HepG2 (cell line): Measurements from ENCODE around the gene FOXR1. TPM values are rescaled to one million over a fixed set of nuclear protein-coding genes. Genes with fewer than 3 reads are reported as not detected.
A peak's percentile ranks its signal among the peaks of the same experiment; 100 is the strongest.

Experiments used
- ATAC-seq: fragments of 200-7000 bp; cut with Tn5 transposase; 3 replicates; pipeline ENCODE4 v1.9.1; 2020; ENCODE audit warnings: mild to moderate bottlenecking, moderate library complexity
- BruUV-seq: library from RNA; stranded (reverse); fragments of 400-500 nt; replicated peaks from 2 replicates; lab custom pipeline; 2021; lab: Mats Ljungman, UMichigan
- CTCF ChIA-PET: fragments of 300-600 bp; formaldehyde crosslinking; extraction: SDS; loops from one replicate; lab custom pipeline; 2021; ENCODE audit warnings: low total read pairs, inconsistent platforms, low intra/inter-chr PET ratio; lab: Yijun Ruan, JAX
- POLR2A ChIA-PET: fragments of 350-600 bp; sonication (Branson Sonifier 250); formaldehyde crosslinking; loops from one replicate; lab custom pipeline; 2020; ENCODE audit warnings: antibody characterized with exemption, inconsistent platforms; lab: Yijun Ruan, JAX
- DNase-seq: peaks from one replicate; pipeline ENCODE4 v3.0.0-alpha.2; 2015; ENCODE audit warnings: low spot score
- FAIRE-seq: peaks from 3 replicates; lab custom pipeline; 2011; peaks lifted over from hg19 to GRCh38; lab: Jason Lieb, UNC
- H2AFZ ChIP-seq: one replicate; pipeline ENCODE4 v1.6.1; 2011; ENCODE audit warnings: low read length, inconsistent platforms
- H3K27ac ChIP-seq: fragments of 300-600 bp; 3 replicates; pipeline ENCODE4 v1.8.0; 2011; ENCODE audit warnings: mixed run types, mild to moderate bottlenecking, mixed read lengths, low read length, inconsistent platforms; ENCODE audit not compliant: insufficient read depth; ENCODE audit errors: extremely low read length
- H3K27me3 ChIP-seq, 2 experiments: fragments of 200-600 bp in 1 of 2; 2 replicates in 1 of 2; 3 replicates in 1 of 2; pipeline versions ENCODE4 v1.6.0 to v1.8.0; 2011; ENCODE audit warnings: low read length in 2 of 2, mild to moderate bottlenecking in 2 of 2, moderate library complexity in 2 of 2, inconsistent platforms in 1 of 2; ENCODE audit not compliant: insufficient read depth in 2 of 2, control insufficient read depth in 1 of 2
- H3K36me3 ChIP-seq, 2 experiments: fragments of 200-600 bp in 1 of 2; replicated peaks in 1 of 2; 2 replicates in 1 of 2; 3 replicates in 1 of 2; pipeline versions ENCODE4 v1.5.1 to v1.8.0; 2011; ENCODE audit warnings: low read length in 2 of 2, inconsistent platforms in 1 of 2; ENCODE audit not compliant: insufficient read depth in 2 of 2, control insufficient read depth in 1 of 2
- H3K4me1 ChIP-seq: 2 replicates; pipeline ENCODE4 v1.5.1; 2012; ENCODE audit warnings: low read length, inconsistent platforms; ENCODE audit not compliant: insufficient read depth
- H3K4me2 ChIP-seq: 2 replicates; pipeline ENCODE4 v1.6.0; 2011; ENCODE audit warnings: low read depth, low read length, inconsistent platforms
- H3K4me3 ChIP-seq, 3 experiments: fragments of 200-600 bp in 1 of 3; sonication (generic), shearing (Covaris generic) in 1 of 3; replicated peaks in 1 of 3; 2 replicates each; pipeline ENCODE4 v1.5.1; 2011 to 2016; ENCODE audit warnings: low read length in 3 of 3, inconsistent platforms in 2 of 3, low read depth in 2 of 3, mild to moderate bottlenecking in 2 of 3, control low read depth in 1 of 3, mixed read lengths in 1 of 3; ENCODE audit not compliant: insufficient read depth in 1 of 3
- H3K79me2 ChIP-seq: one replicate; pipeline ENCODE4 v1.6.1; 2011; ENCODE audit warnings: low read length, inconsistent platforms; ENCODE audit not compliant: insufficient read depth
- H3K9ac ChIP-seq: 2 replicates; pipeline ENCODE4 v1.6.0; 2011; ENCODE audit warnings: mild to moderate bottlenecking, low read depth, low read length, inconsistent platforms; ENCODE audit not compliant: insufficient read depth
- H3K9me3 ChIP-seq: 2 replicates; pipeline ENCODE4 v1.5.1; 2012; ENCODE audit warnings: mild to moderate bottlenecking, low read length
- H4K20me1 ChIP-seq: 2 replicates; pipeline ENCODE4 v1.6.0; 2011; ENCODE audit warnings: inconsistent platforms, mild to moderate bottlenecking, low read length, moderate library complexity; ENCODE audit not compliant: insufficient read depth
- ETV6 ChIP-seq: sonication (generic); formaldehyde crosslinking; conservative IDR thresholded peaks from 2 replicates; pipeline ENCODE4 v1.4.0; 2020; ENCODE audit warnings: missing genetic modification reagents
- GRHL1 ChIP-seq: sonication (generic); formaldehyde crosslinking; conservative IDR thresholded peaks from 2 replicates; pipeline ENCODE4 v1.8.0; 2022; ENCODE audit warnings: missing genetic modification reagents
- HMG20B ChIP-seq: conservative IDR thresholded peaks from 2 replicates; pipeline ENCODE4 v1.6.1; 2016; ENCODE audit warnings: missing genetic modification reagents, missing compliant biosample characterization
- KLF11 ChIP-seq: IDR thresholded peaks from 2 replicates; pipeline ENCODE4 v1.6.1; 2016; ENCODE audit warnings: missing compliant biosample characterization
- KMT2B ChIP-seq: IDR thresholded peaks from 2 replicates; pipeline ENCODE4 v1.6.1; 2016; ENCODE audit warnings: missing genetic modification reagents, missing compliant biosample characterization
- NFRKB ChIP-seq: fragments of 450-650 bp; IDR thresholded peaks from 2 replicates; pipeline ENCODE4 v1.6.1; 2017
- ONECUT2 ChIP-seq: sonication (generic); formaldehyde crosslinking; IDR thresholded peaks from 2 replicates; pipeline ENCODE4 v1.4.0; 2020; ENCODE audit warnings: missing genetic modification reagents
- POLR2AphosphoS5 ChIP-seq: IDR thresholded peaks from 2 replicates; pipeline ENCODE4 v1.6.1; 2012; ENCODE audit warnings: low read depth, low read length
- RNF219 ChIP-seq: sonication (generic); formaldehyde crosslinking; IDR thresholded peaks from 2 replicates; pipeline ENCODE4 v1.5.0; 2020; ENCODE audit warnings: mild to moderate bottlenecking, missing genetic modification reagents
- SRSF4 ChIP-seq: fragments of 200-400 bp; formaldehyde crosslinking; IDR thresholded peaks from one replicate; pipeline ENCODE4 v1.6.1; 2018; ENCODE audit warnings: mild to moderate bottlenecking, low read depth, low read length, moderate library complexity; ENCODE audit not compliant: poor library complexity, severe bottlenecking
- TBX3 ChIP-seq: fragments of 450-650 bp; IDR thresholded peaks from 2 replicates; pipeline ENCODE4 v1.6.1; 2017; ENCODE audit warnings: antibody characterized with exemption, mild to moderate bottlenecking, inconsistent platforms, borderline replicate concordance
- ZBTB21 ChIP-seq: sonication (generic); formaldehyde crosslinking; IDR thresholded peaks from 2 replicates; pipeline ENCODE4 v1.4.0; 2020; ENCODE audit warnings: missing genetic modification reagents
- ZC3H13 ChIP-seq: sonication (generic); formaldehyde crosslinking; IDR thresholded peaks from 2 replicates; pipeline ENCODE4 v1.8.1; 2023; ENCODE audit warnings: mild to moderate bottlenecking, missing genetic modification reagents, moderate library complexity
- ZMYM3 ChIP-seq: sonication (generic); formaldehyde crosslinking; IDR thresholded peaks from 2 replicates; pipeline ENCODE4 v1.5.1; 2020; ENCODE audit warnings: mild to moderate bottlenecking, missing genetic modification reagents
- ZNF260 ChIP-seq: sonication (generic); formaldehyde crosslinking; IDR thresholded peaks from 2 replicates; pipeline ENCODE4 v1.4.0; 2020; ENCODE audit warnings: missing genetic modification reagents, low read depth, mild to moderate bottlenecking, borderline replicate concordance
- ZNF501 ChIP-seq: sonication (generic); formaldehyde crosslinking; IDR thresholded peaks from 2 replicates; pipeline ENCODE4 v1.5.1; 2020; ENCODE audit warnings: mild to moderate bottlenecking, moderate library complexity, missing genetic modification reagents
- ZXDC ChIP-seq: sonication (generic); formaldehyde crosslinking; IDR thresholded peaks from 2 replicates; pipeline ENCODE4 v1.5.0; 2020; ENCODE audit warnings: mild to moderate bottlenecking, missing genetic modification reagents
- WGBS: methylation state at CpG from one replicate; pipeline ENCODE4 v1.1.6; 2017; ENCODE audit warnings: low lambda C conversion rate; 5-methylcytosine and 5-hydroxymethylcytosine counted together
- in situ Hi-C: cut with HindIII; loops from 2 replicates; pipeline ENCODE4 v1.10.0; 2017; ENCODE audit warnings: low pct_unique_long_range_greater_than_20kb; ENCODE audit not compliant: extremely low pct_ligation_motif_present
- intact Hi-C: fragments of 100-400 bp; cut with micrococcal nuclease; formaldehyde crosslinking; loops from one replicate; pipeline ENCODE4 v1.10.0; 2022; ENCODE audit not compliant: unreplicated experiment
- polyA plus RNA-seq, 8 experiments: library from polyadenylated mRNA; depleted of rRNA in 3 of 8; stranded (reverse) in 7 of 8; unstranded in 1 of 8; fragments of >200 nt; fragmentation: Illumina TruSeq in 4 of 8; extraction: Trizol in 4 of 8; gene quantifications; 2 replicates each; pipeline versions ENCODE4 v1.2.1 to v1.2.3, GENCODE V29; 2011 to 2016; ENCODE audit warnings: low read depth in 4 of 8, missing spikeins in 1 of 8, mixed read lengths in 1 of 8; ENCODE audit not compliant: insufficient read depth in 1 of 8
- total RNA-seq, 5 experiments: library from RNA; depleted of rRNA; stranded (reverse); fragments of >200 nt; fragmentation: Illumina TruSeq; extraction: Trizol; gene quantifications; 2 replicates each; pipeline ENCODE4 v1.2.3, GENCODE V29; 2016; ENCODE audit warnings: low read depth in 1 of 5

FOXR1 gene
- total and polyA plus RNA-seq, 2 of the 13 experiments (the other 11 are each of a cell fraction or from before 2014, with no cell fraction given), result not detected

GRCh38 chr11:119029069-119029339 lies 57.4 kb downstream of the FOXR1 start (continued):
- 0 out of 2 replicates have a peak, but pooled peaks have one; percentile 3 for TF ChIP-seq ZMYM3 (CRISPR knock-in tag)
- 0 out of 2 replicates have a peak, but pooled peaks have one; percentile 16 for TF ChIP-seq ZNF501

GRCh38 chr11:119029340-119030028 lies 57.9 kb downstream of the FOXR1 start:
- no peak overlapping the region for H2AFZ ChIP-seq
- 0% methylated on average over 9 of the region's 10 CpGs for WGBS
- peak; percentile 94 for FAIRE-seq
- TF ChIP-seq SRSF4, result no peak
- no peak for TF ChIP-seq NFRKB
- no peak for TF ChIP-seq HMG20B
- no peak for TF ChIP-seq ETV6
- peak; percentile 74; the same call in 1 of the 2 replicates for TF ChIP-seq ZC3H13 (CRISPR knock-in tag)
- no peak for TF ChIP-seq GRHL1 (CRISPR knock-in tag)
- TF ChIP-seq RNF219 (CRISPR knock-in tag), result no peak
- peak; percentile 94 for TF ChIP-seq POLR2AphosphoS5
- no peak; the same call in 1 of the 2 replicates for TF ChIP-seq KLF11
- no peak for TF ChIP-seq ZXDC
- TF ChIP-seq ZBTB21 (CRISPR knock-in tag), result no peak
- no peak for TF ChIP-seq ONECUT2
- TF ChIP-seq ZNF260 (CRISPR knock-in tag), result no peak
- no peak for TF ChIP-seq TBX3
- TF ChIP-seq KMT2B (CRISPR knock-in tag), result no peak

More at GRCh38 chr11:119029340-119030028, 57.9 kb downstream of the FOXR1 start:
- H4K20me1 ChIP-seq, result peaks cover 5% of the 10 kb centered on the region; the same call in 1 of the 2 replicates
- H3K4me1 ChIP-seq, result peaks cover 70% of the 10 kb centered on the region
- BruUV-seq, result TSS peak; percentile 79
- peak overlapping the region; percentile 77 for H3K9ac ChIP-seq
- peak; percentile 71 for ATAC-seq
- POLR2A ChIA-PET, result interaction anchor here (1.0 to 4.8 kb wide), 4 partner anchors 11 to 73 kb away, joined by 3 to 45 read pairs (median 4); partner anchors contain the start of genes CENATAC, RPS25 and TRAPPC4
- peak overlapping the region; percentile 99 for H3K4me2 ChIP-seq
- peak overlapping the region; percentile 74 to 82 (median 79) for H3K4me3 ChIP-seq
- peaks cover 0 to 4% of the 10 kb centered on the region in 2 experiments; a peak in 1 of 5 replicates for H3K36me3 ChIP-seq
- H3K27ac ChIP-seq, result peak overlapping the region; percentile 77
- in situ Hi-C loops, result no loop called here
- peak; percentile 93 for DNase-seq
- intact Hi-C loops, result loop anchor here (2.0 kb wide), 2 partner anchors 31 to 65 kb away; partner anchors contain the start of gene CENATAC
- peaks cover 47% of the 10 kb centered on the region for H3K79me2 ChIP-seq
- CTCF ChIA-PET, result no interaction called here
- H3K27me3 ChIP-seq, result no peaks in the 10 kb centered on the region; a peak in 1 of 5 replicates
- H3K9me3 ChIP-seq, result no peaks in the 10 kb centered on the region
